Anterior cingulate cortex (tissue), 58 donors: ENCODE data around the gene DYDC2.
"Not testable (repeated sequence)": the region's sequence is repeated elsewhere in the genome, so short reads cannot be mapped to it uniquely, and the experiment has no call there.

ENCODE experiments used
- DNase-seq, 58 donors: peaks; one replicate each; lab custom pipeline; 2025; lab: John Stamatoyannopoulos, UW

Gene DYDC2

GRCh38 chr10:80356563-80356988 is at the start of gene DYDC2, which contains the start of gene DYDC1:
Gene DYDC2 (plus strand): TSS chr10:80356781. CDS start chr10:80362444, 5,663 bp downstream.
Gene DYDC1 (minus strand): TSS chr10:80356755. CDS start chr10:80352601, 4,154 bp downstream.
- peak in 16 of 58 donors; percentile 3 to 64 (median 22) for DNase-seq

GRCh38 chr10:80313523-80313922 is 43.1 kb upstream of the DYDC2 start:
- DNase-seq: no peak

- no peak for DNase-seq
Observed at GRCh38 chr10:80315391-80315790, 41.2 kb upstream of the DYDC2 start.

GRCh38 chr10:80318742-80319141 is 37.8 kb upstream of the DYDC2 start:
- DNase-seq: no peak

GRCh38 chr10:80319318-80319717 is 37.3 kb upstream of the DYDC2 start:
- no peak for DNase-seq

- DNase-seq: no peak
Observed at GRCh38 chr10:80319725-80320290, 36.8 kb upstream of the DYDC2 start.

- no peak for DNase-seq
Observed at GRCh38 chr10:80320377-80320776, 36.2 kb upstream of the DYDC2 start.

GRCh38 chr10:80321183-80321582 is 35.4 kb upstream of the DYDC2 start:
- DNase-seq: no peak

GRCh38 chr10:80322158-80322557 is 34.4 kb upstream of the DYDC2 start:
- DNase-seq: no peak

- DNase-seq: no peak
Observed at GRCh38 chr10:80322711-80323110, 33.9 kb upstream of the DYDC2 start.

GRCh38 chr10:80323311-80323710 is 33.3 kb upstream of the DYDC2 start:
- no peak for DNase-seq

GRCh38 chr10:80324086-80324485 is 32.5 kb upstream of the DYDC2 start:
- no peak for DNase-seq

- DNase-seq: no peak
Observed at GRCh38 chr10:80324891-80325364, 31.7 kb upstream of the DYDC2 start.

GRCh38 chr10:80333983-80334382 is 22.6 kb upstream of the DYDC2 start:
- DNase-seq: peak in 2 of 58 donors; percentile 12 to 18

GRCh38 chr10:80344276-80344675 is 12.3 kb upstream of the DYDC2 start:
- no peak for DNase-seq

- no peak for DNase-seq
Observed at GRCh38 chr10:80344912-80345311, 11.7 kb upstream of the DYDC2 start.

GRCh38 chr10:80350251-80350650 is 6.3 kb upstream of the DYDC2 start:
- no peak for DNase-seq

- no peak for DNase-seq
Observed at GRCh38 chr10:80351220-80351619, 5.4 kb upstream of the DYDC2 start.

- peak in 1 of 58 donors; percentile 64 for DNase-seq
Observed at GRCh38 chr10:80356989-80357850, 639 bp downstream of the DYDC2 start.

GRCh38 chr10:80357851-80358125 is 1.2 kb downstream of the DYDC2 start:
- DNase-seq: no peak

- not testable (repeated sequence) for DNase-seq
Observed at GRCh38 chr10:80358925-80359324, 2.3 kb downstream of the DYDC2 start.

GRCh38 chr10:80359644-80360043 is 3.1 kb downstream of the DYDC2 start:
- DNase-seq: no peak
